C4-2B (cell line): ENCODE measurements around the gene TMEM225B.

ENCODE experiments used
- ZFX ChIP-seq: fragments of 450-650 bp; IDR thresholded peaks from 2 replicates; pipeline ENCODE4 v1.6.1; 2017
- TF ChIP-seq, protein P1 (sequence below): fragments of 450-650 bp; conservative IDR thresholded peaks from 2 replicates; pipeline ENCODE4 v1.5.1; 2017; ENCODE audit warnings: mild to moderate bottlenecking

DNA sequence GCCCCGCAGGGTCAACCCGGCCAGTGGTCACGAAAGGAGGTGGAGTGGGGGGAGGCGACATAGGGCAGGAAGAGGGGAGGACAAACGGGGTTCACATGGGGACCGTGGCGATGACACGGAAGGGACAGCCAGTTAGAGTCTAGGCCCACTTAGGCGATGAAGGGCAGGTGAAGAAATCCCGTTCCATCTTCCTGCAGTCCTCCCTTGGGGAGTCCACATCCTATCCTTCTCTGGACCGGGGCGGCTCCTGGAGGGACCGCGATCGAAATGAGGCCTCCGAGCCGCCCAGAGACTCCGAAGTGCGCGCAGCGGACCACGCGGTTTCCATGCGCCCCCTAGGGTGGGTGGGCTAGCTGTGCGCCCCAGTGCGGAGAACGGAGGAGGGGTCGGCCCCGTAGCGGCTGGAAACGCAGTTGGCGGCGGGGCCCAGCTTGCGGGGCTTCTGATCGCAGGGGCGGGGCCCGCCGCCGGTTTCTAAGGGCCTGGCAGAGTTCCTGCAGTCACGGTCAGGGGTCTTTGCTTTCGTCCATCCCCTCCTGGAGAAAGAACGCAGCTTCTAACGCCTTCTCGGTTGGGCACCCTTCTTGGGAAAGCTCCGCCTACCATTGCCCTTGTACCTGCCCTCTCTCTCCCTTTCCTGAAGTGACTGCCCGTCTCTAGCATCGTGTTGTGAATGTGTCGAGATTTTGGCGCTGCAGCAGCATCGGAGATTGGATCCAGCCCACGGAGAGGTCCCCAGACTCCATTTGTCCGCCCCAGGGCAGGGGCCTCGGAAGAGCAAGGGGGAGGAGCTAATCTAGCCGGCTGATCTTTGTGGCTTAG, 17.9 kb upstream of the TMEM225B start:
- TF ChIP-seq, protein P1, sequence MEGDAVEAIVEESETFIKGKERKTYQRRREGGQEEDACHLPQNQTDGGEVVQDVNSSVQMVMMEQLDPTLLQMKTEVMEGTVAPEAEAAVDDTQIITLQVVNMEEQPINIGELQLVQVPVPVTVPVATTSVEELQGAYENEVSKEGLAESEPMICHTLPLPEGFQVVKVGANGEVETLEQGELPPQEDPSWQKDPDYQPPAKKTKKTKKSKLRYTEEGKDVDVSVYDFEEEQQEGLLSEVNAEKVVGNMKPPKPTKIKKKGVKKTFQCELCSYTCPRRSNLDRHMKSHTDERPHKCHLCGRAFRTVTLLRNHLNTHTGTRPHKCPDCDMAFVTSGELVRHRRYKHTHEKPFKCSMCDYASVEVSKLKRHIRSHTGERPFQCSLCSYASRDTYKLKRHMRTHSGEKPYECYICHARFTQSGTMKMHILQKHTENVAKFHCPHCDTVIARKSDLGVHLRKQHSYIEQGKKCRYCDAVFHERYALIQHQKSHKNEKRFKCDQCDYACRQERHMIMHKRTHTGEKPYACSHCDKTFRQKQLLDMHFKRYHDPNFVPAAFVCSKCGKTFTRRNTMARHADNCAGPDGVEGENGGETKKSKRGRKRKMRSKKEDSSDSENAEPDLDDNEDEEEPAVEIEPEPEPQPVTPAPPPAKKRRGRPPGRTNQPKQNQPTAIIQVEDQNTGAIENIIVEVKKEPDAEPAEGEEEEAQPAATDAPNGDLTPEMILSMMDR, result no peak
- TF ChIP-seq ZFX, result no peak
